ENCODE data around the gene ZNF213.
A peak's percentile ranks its signal among the peaks of the same experiment; 100 is the strongest.

The ZNF213 gene

GRCh38 chr16:3129137-3130131 is 5.4 kb upstream of the ZNF213 start:
- peak; percentile 90 for TF ChIP-seq CTCF (IDR thresholded peaks at IDR 0.05)

- peak; percentile 46 for TF ChIP-seq CTCF (IDR thresholded peaks at IDR 0.05)
Observed at GRCh38 chr16:3131755-3132377, 3.0 kb upstream of the ZNF213 start.

GRCh38 chr16:3133844-3134243 is 985 bp upstream of the ZNF213 start:
- no peak for TF ChIP-seq CTCF (IDR thresholded peaks at IDR 0.05)

- no peak for TF ChIP-seq CTCF (IDR thresholded peaks at IDR 0.05)
Observed at GRCh38 chr16:3135126-3135715, 392 bp downstream of the ZNF213 start.

- no peak for TF ChIP-seq CTCF (IDR thresholded peaks at IDR 0.05)
Observed at GRCh38 chr16:3137267-3137666, 2.4 kb downstream of the ZNF213 start.

GRCh38 chr16:3138342-3138741 is 3.5 kb downstream of the ZNF213 start:
- no peak for TF ChIP-seq CTCF (IDR thresholded peaks at IDR 0.05)

GRCh38 chr16:3138823-3139426 is 4.1 kb downstream of the ZNF213 start:
- no peak for TF ChIP-seq CTCF (IDR thresholded peaks at IDR 0.05)
